NCI-H1417 treated with DMSO at 0.1 percent for 48 hours (cell line): Measurements from ENCODE around the gene FEM1B.

Source experiments
- DNase-seq: peaks from one replicate; lab custom pipeline; 2025; lab: John Stamatoyannopoulos, UW

Gene FEM1B

GRCh38 chr15:68307131-68307928 is 29.8 kb downstream of the FEM1B start:
- no peak for DNase-seq

- no peak for DNase-seq
Observed at GRCh38 chr15:68309024-68309423, 31.5 kb downstream of the FEM1B start.

- DNase-seq: no peak
Observed at GRCh38 chr15:68310178-68310803, 32.7 kb downstream of the FEM1B start.

- no peak for DNase-seq
Observed at GRCh38 chr15:68310804-68311463, 33.4 kb downstream of the FEM1B start.

GRCh38 chr15:68311464-68311835 is 33.9 kb downstream of the FEM1B start:
- no peak for DNase-seq

- DNase-seq: no peak
Observed at GRCh38 chr15:68311859-68312557, 34.5 kb downstream of the FEM1B start.

- no peak for DNase-seq
Observed at GRCh38 chr15:68312701-68313204, 35.2 kb downstream of the FEM1B start.

- DNase-seq: no peak
Observed at GRCh38 chr15:68313501-68314410, 36.2 kb downstream of the FEM1B start.

GRCh38 chr15:68314563-68314962 is 37.0 kb downstream of the FEM1B start:
- DNase-seq: no peak

- no peak for DNase-seq
Observed at GRCh38 chr15:68315035-68315434, 37.5 kb downstream of the FEM1B start.

- no peak for DNase-seq
Observed at GRCh38 chr15:68315495-68316031, 38.0 kb downstream of the FEM1B start.

GRCh38 chr15:68316061-68316804 is 38.7 kb downstream of the FEM1B start:
- DNase-seq: no peak

GRCh38 chr15:68317281-68318007 is 39.9 kb downstream of the FEM1B start:
- no peak for DNase-seq

- DNase-seq: no peak
Observed at GRCh38 chr15:68318008-68318835, 40.7 kb downstream of the FEM1B start.

GRCh38 chr15:68318931-68319909 is 41.7 kb downstream of the FEM1B start:
- DNase-seq: no peak

GRCh38 chr15:68319997-68320396 is 42.5 kb downstream of the FEM1B start:
- DNase-seq: no peak

GRCh38 chr15:68321229-68321628 is 43.7 kb downstream of the FEM1B start:
- DNase-seq: no peak
